Stomach (tissue), 4 donors: ENCODE results near the gene ZYX.
"Not testable (repeated sequence)": the region's sequence is repeated elsewhere in the genome, so short reads cannot be mapped to it uniquely, and the experiment has no call there.

Experiments used
- POLR2A ChIP-seq, 4 donors: fragments of 450-650 bp; IDR thresholded peaks; one replicate each; pipeline ENCODE4 v1.6.1; 2016; ENCODE audit warnings: antibody characterized with exemption in 4 of 4, control low read depth in 2 of 4, mild to moderate bottlenecking in 1 of 4, moderate library complexity in 1 of 4
- TF ChIP-seq, protein P1 (sequence below), 7 experiments: fragments of 450-650 bp in 4 of 7; fragments of 200-600 bp in 3 of 7; sonication (generic) in 3 of 7; IDR thresholded peaks; one replicate each; pipeline ENCODE4 v1.5.1; 2016 to 2019; ENCODE audit warnings: antibody characterized with exemption in 7 of 7, control low read depth in 2 of 7, mild to moderate bottlenecking in 1 of 7

- not testable (repeated sequence) for TF ChIP-seq POLR2A (IDR thresholded peaks at IDR 0.05)
- TF ChIP-seq, protein P1, sequence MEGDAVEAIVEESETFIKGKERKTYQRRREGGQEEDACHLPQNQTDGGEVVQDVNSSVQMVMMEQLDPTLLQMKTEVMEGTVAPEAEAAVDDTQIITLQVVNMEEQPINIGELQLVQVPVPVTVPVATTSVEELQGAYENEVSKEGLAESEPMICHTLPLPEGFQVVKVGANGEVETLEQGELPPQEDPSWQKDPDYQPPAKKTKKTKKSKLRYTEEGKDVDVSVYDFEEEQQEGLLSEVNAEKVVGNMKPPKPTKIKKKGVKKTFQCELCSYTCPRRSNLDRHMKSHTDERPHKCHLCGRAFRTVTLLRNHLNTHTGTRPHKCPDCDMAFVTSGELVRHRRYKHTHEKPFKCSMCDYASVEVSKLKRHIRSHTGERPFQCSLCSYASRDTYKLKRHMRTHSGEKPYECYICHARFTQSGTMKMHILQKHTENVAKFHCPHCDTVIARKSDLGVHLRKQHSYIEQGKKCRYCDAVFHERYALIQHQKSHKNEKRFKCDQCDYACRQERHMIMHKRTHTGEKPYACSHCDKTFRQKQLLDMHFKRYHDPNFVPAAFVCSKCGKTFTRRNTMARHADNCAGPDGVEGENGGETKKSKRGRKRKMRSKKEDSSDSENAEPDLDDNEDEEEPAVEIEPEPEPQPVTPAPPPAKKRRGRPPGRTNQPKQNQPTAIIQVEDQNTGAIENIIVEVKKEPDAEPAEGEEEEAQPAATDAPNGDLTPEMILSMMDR (IDR thresholded peaks at IDR 0.05), result not testable (repeated sequence)
Measured at GRCh38 chr7:143420624-143421023, 39.5 kb downstream of the ZYX start.
